Measurements from ENCODE around the gene PTPRM.

PTPRM gene

GRCh38 chr18:7676253-7676873, 109.2 kb downstream of the PTPRM start:
- DNase-seq, result no peak

GRCh38 chr18:7677001-7677400, 109.9 kb downstream of the PTPRM start:
- no peak for DNase-seq

- DNase-seq, result no peak
Measured at GRCh38 chr18:7677424-7677823, 110.3 kb downstream of the PTPRM start.

GRCh38 chr18:7678389-7678788, 111.3 kb downstream of the PTPRM start:
- no peak for DNase-seq

GRCh38 chr18:7678801-7679200, 111.7 kb downstream of the PTPRM start:
- no peak for DNase-seq

- DNase-seq, result no peak
Measured at GRCh38 chr18:7681298-7681697, 114.2 kb downstream of the PTPRM start.

GRCh38 chr18:7682321-7682720, 115.2 kb downstream of the PTPRM start:
- DNase-seq, result no peak

- no peak for DNase-seq
Measured at GRCh38 chr18:7683753-7684152, 116.6 kb downstream of the PTPRM start.

GRCh38 chr18:7684357-7684756, 117.2 kb downstream of the PTPRM start:
- DNase-seq, result no peak

GRCh38 chr18:7684966-7685365, 117.8 kb downstream of the PTPRM start:
- no peak for DNase-seq

GRCh38 chr18:7686278-7686677, 119.2 kb downstream of the PTPRM start:
- no peak for DNase-seq

GRCh38 chr18:7688580-7688979, 121.5 kb downstream of the PTPRM start:
- DNase-seq, result no peak

GRCh38 chr18:7691206-7691605, 124.1 kb downstream of the PTPRM start:
- no peak for DNase-seq

- DNase-seq, result no peak
Measured at GRCh38 chr18:7696780-7697179, 129.7 kb downstream of the PTPRM start.

- DNase-seq, result no peak
Measured at GRCh38 chr18:7697306-7697705, 130.2 kb downstream of the PTPRM start.

- DNase-seq, result no peak
Measured at GRCh38 chr18:7711495-7711894, 144.4 kb downstream of the PTPRM start.

- DNase-seq, result no peak
Measured at GRCh38 chr18:7720395-7720794, 153.3 kb downstream of the PTPRM start.

GRCh38 chr18:7721532-7721931, 154.4 kb downstream of the PTPRM start:
- DNase-seq, result no peak

- no peak for DNase-seq
Measured at GRCh38 chr18:7722955-7723354, 155.8 kb downstream of the PTPRM start.

GRCh38 chr18:7723558-7723957, 156.4 kb downstream of the PTPRM start:
- no peak for DNase-seq

- DNase-seq, result no peak
Measured at GRCh38 chr18:7725473-7725872, 158.4 kb downstream of the PTPRM start.

- DNase-seq, result no peak
Measured at GRCh38 chr18:7725897-7726296, 158.8 kb downstream of the PTPRM start.

GRCh38 chr18:7726522-7726921, 159.4 kb downstream of the PTPRM start:
- DNase-seq, result no peak

GRCh38 chr18:7727361-7728076, 160.4 kb downstream of the PTPRM start:
- no peak for DNase-seq

- DNase-seq, result no peak
Measured at GRCh38 chr18:7728297-7728696, 161.2 kb downstream of the PTPRM start.

Measured in activated CD8-positive, alpha-beta memory T cell treated with anti-CD3 and anti-CD28 coated beads, Interleukin-2, amount 50 U/mL, for 4 hours (primary cell).